GM23338 (cell line): ENCODE measurements around the gene CHCHD3. TPM values are rescaled to one million over a fixed set of nuclear protein-coding genes. Genes with fewer than 3 reads are reported as not detected.

ENCODE experiments used
- CREB1 ChIP-seq: fragments of 250-450 bp; sonication (Bioruptor Pico); IDR thresholded peaks from 2 replicates; pipeline ENCODE4 v1.5.0; 2020; ENCODE audit warnings: low read depth, mild to moderate bottlenecking, moderate library complexity
- CTCF ChIP-seq, 2 experiments: fragments of 200-600 bp in 1 of 2; sonication (generic) in 1 of 2; conservative IDR thresholded peaks; 2 replicates each; pipeline versions ENCODE4 v1.5.1 to v1.6.1; 2016 to 2017; ENCODE audit warnings: antibody characterized with exemption in 2 of 2, low read depth in 2 of 2, mild to moderate bottlenecking in 2 of 2, moderate library complexity in 1 of 2
- ETS1 ChIP-seq: IDR thresholded peaks from 2 replicates; pipeline ENCODE4 v1.6.1; 2016; ENCODE audit warnings: antibody characterized with exemption
- STAT1 ChIP-seq: IDR thresholded peaks from one replicate; pipeline ENCODE4 v1.6.1; 2016; ENCODE audit warnings: antibody characterized with exemption; ENCODE audit not compliant: unreplicated experiment
- ZNF114 ChIP-seq: fragments of 250-450 bp; sonication (Bioruptor Pico); IDR thresholded peaks from 2 replicates; pipeline ENCODE4 v1.5.0; 2020; ENCODE audit warnings: mild to moderate bottlenecking, moderate library complexity
- ZNF331 ChIP-seq: fragments of 250-450 bp; sonication (Bioruptor Pico); IDR thresholded peaks from 2 replicates; pipeline ENCODE4 v1.5.0; 2020; ENCODE audit warnings: low read depth, mild to moderate bottlenecking, moderate library complexity
- polyA plus RNA-seq: library from polyadenylated mRNA; unstranded; fragments of >200 nt; fragmentation: Nextera tagmentation; extraction: Ambion mirVana; gene quantifications from 2 replicates; pipeline ENCODE4 v1.2.1, GENCODE V29; 2016
- total RNA-seq: library from RNA; depleted of rRNA; stranded (reverse); fragments of >200 nt; shearing (Covaris generic); gene quantifications from 2 replicates; pipeline ENCODE4 v1.2.3, GENCODE V29; 2014
- TF ChIP-seq, protein P1 (sequence below): fragments of 250-450 bp; sonication (Bioruptor Pico); IDR thresholded peaks from 2 replicates; pipeline ENCODE4 v1.5.0; 2020; ENCODE audit warnings: mild to moderate bottlenecking, moderate library complexity

Gene CHCHD3
- total and polyA plus RNA-seq, 2 experiments from 2014 or later = 107 to 131 TPM

- TF ChIP-seq, protein P1, sequence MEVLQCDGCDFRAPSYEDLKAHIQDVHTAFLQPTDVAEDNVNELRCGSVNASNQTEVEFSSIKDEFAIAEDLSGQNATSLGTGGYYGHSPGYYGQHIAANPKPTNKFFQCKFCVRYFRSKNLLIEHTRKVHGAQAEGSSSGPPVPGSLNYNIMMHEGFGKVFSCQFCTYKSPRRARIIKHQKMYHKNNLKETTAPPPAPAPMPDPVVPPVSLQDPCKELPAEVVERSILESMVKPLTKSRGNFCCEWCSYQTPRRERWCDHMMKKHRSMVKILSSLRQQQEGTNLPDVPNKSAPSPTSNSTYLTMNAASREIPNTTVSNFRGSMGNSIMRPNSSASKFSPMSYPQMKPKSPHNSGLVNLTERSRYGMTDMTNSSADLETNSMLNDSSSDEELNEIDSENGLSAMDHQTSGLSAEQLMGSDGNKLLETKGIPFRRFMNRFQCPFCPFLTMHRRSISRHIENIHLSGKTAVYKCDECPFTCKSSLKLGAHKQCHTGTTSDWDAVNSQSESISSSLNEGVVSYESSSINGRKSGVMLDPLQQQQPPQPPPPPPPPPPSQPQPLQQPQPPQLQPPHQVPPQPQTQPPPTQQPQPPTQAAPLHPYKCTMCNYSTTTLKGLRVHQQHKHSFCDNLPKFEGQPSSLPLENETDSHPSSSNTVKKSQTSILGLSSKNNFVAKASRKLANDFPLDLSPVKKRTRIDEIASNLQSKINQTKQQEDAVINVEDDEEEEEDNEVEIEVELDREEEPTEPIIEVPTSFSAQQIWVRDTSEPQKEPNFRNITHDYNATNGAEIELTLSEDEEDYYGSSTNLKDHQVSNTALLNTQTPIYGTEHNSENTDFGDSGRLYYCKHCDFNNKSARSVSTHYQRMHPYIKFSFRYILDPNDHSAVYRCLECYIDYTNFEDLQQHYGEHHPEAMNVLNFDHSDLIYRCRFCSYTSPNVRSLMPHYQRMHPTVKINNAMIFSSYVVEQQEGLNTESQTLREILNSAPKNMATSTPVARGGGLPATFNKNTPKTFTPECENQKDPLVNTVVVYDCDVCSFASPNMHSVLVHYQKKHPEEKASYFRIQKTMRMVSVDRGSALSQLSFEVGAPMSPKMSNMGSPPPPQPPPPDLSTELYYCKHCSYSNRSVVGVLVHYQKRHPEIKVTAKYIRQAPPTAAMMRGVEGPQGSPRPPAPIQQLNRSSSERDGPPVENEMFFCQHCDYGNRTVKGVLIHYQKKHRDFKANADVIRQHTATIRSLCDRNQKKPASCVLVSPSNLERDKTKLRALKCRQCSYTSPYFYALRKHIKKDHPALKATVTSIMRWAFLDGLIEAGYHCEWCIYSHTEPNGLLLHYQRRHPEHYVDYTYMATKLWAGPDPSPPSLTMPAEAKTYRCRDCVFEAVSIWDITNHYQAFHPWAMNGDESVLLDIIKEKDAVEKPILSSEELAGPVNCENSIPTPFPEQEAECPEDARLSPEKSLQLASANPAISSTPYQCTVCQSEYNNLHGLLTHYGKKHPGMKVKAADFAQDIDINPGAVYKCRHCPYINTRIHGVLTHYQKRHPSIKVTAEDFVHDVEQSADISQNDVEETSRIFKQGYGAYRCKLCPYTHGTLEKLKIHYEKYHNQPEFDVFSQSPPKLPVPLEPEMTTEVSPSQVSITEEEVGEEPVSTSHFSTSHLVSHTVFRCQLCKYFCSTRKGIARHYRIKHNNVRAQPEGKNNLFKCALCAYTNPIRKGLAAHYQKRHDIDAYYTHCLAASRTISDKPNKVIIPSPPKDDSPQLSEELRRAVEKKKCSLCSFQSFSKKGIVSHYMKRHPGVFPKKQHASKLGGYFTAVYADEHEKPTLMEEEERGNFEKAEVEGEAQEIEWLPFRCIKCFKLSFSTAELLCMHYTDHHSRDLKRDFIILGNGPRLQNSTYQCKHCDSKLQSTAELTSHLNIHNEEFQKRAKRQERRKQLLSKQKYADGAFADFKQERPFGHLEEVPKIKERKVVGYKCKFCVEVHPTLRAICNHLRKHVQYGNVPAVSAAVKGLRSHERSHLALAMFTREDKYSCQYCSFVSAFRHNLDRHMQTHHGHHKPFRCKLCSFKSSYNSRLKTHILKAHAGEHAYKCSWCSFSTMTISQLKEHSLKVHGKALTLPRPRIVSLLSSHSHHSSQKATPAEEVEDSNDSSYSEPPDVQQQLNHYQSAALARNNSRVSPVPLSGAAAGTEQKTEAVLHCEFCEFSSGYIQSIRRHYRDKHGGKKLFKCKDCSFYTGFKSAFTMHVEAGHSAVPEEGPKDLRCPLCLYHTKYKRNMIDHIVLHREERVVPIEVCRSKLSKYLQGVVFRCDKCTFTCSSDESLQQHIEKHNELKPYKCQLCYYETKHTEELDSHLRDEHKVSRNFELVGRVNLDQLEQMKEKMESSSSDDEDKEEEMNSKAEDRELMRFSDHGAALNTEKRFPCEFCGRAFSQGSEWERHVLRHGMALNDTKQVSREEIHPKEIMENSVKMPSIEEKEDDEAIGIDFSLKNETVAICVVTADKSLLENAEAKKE (CRISPR knock-in tag) = no peak
- TF ChIP-seq CREB1 (CRISPR knock-in tag) (no peak), STAT1 (no peak), CTCF (conservative IDR thresholded peaks at IDR 0.05; ENCODE audit: low read depth in 2 of 2) (no peak), ZNF114 (CRISPR knock-in tag) (no peak), ZNF331 (CRISPR knock-in tag) (no peak), ETS1 (no peak)
Observed at GRCh38 chr7:132932296-132933071, 149.4 kb downstream of the CHCHD3 start (continued).
